Stimulated activated CD4-positive, alpha-beta T cell treated with anti-CD3 and anti-CD28 coated beads, Interleukin-12 subunit alpha, Interleukin-12 subunit beta, amount 100 ng/mL, for 4 hours (primary cell): ENCODE results near the gene TIMM17B.

Experiments used
- DNase-seq: peaks from one replicate; pipeline ENCODE4 v3.0.0-alpha.2; 2020

Gene TIMM17B

DNA sequence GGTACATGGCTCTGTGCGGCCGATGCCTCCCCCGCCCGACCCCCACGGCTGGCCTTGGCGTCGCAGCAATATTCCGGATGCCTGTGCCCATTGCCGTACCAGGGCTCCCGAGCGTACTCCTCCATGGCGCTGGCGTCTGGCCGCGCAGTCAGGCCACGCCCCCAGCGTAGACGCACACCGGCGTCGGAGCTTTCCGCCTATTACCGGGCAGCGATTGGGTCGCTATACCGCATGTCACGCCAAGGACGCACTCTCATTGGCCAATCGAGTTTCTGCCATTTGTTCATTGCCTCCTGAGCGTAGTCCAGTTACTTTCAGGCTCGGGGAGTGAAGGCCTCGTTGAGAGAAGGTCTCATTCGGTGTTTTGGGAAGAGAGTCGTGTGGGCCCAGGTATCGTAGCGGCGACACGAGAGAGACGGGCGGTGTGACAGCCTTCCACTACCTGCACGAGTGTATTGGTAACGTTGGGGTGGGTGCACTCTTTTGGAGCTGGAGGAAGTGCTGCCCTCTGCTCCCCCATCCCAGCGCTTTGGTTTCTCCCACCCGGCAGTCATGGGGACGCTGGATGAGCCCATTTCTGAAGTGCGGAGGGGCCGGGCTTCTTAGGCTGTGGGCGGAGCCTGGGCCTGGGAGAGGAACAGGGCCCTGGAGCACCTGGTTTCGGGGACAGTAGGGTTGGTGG is at the start of gene TIMM17B, which contains the start of gene PQBP1:
TIMM17B (minus strand) TSS at position 144 of the 682 bp plus-strand sequence; CDS start at position 125, 19 bp downstream.
PQBP1 (plus strand) TSS at position 306 of the 682 bp plus-strand sequence. CDS start 580 bp downstream, outside the sequence.
- peak; percentile 75 for DNase-seq

DNA sequence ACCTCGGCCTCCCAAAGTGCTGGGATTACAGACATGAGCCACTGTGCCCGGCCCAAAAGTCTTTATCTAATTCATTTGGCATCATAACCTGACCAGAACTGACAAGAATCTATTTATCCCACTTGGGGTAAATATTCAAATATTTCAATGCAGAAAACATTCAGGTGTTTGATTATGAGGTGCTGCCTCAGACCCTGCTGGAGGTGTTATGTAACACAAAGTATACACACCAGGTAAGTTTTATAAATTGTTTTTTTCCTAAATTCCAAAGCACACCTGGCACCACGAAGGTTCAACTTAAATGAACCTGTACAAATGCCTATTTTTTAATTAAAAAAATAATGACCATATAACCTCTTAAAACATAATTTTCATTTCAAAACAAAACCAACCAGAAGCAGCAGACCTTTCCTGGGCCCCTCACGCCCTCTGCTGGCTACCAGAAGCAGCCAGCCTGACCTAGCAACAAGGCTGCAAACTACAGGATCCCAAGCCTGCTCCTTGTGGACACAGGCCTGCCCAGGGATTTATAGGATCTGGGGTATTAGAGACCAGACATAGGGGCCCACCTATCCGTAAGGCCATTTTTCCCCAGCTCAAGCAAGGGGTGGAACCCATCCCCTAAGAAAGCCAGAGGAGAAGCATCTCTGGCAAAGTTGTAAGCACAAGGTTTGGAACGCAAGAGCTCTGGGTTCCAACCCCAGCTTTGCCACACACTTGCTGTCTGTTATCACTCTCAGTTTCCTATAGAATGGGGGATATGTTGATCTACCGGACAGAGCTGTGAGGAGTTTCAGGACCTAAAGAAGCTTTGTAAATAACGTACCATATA is 48.2 kb upstream of the TIMM17B start:
- DNase-seq = peak; percentile 35

- DNase-seq = no peak
Observed at GRCh38 chrX:48942895-48943294, 45.3 kb upstream of the TIMM17B start.

DNA sequence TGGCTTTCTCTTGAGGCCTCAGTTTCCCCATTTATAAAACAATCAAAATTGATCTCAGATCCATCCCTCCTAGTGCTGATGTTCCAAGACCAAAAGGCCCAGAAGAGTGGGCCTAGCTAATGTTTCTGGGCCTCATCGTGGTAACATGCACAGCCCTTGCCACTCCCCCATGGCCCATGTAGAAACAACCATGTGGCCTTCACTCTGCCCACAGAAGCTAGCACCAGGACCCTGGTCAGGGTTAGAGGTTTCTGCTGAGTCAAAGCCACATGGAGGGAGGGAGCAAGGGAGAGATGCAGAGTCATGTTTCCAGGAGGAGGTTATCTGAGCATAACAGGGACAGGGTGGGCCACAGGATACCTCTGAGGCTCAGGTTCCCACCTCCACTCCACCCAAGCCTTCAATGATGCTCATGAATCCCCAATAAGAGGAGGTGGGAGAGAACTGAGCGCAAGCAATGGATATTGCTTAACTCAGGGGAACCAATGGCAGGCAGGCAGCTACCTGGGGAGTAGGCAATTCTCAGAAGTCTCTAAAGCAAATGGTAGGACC is 42.9 kb upstream of the TIMM17B start:
- DNase-seq = no peak

GRCh38 chrX:48939524-48940228 is 42.1 kb upstream of the TIMM17B start:
- DNase-seq = no peak

GRCh38 chrX:48938721-48939425 is 41.3 kb upstream of the TIMM17B start:
- peak; percentile 50 for DNase-seq

DNA sequence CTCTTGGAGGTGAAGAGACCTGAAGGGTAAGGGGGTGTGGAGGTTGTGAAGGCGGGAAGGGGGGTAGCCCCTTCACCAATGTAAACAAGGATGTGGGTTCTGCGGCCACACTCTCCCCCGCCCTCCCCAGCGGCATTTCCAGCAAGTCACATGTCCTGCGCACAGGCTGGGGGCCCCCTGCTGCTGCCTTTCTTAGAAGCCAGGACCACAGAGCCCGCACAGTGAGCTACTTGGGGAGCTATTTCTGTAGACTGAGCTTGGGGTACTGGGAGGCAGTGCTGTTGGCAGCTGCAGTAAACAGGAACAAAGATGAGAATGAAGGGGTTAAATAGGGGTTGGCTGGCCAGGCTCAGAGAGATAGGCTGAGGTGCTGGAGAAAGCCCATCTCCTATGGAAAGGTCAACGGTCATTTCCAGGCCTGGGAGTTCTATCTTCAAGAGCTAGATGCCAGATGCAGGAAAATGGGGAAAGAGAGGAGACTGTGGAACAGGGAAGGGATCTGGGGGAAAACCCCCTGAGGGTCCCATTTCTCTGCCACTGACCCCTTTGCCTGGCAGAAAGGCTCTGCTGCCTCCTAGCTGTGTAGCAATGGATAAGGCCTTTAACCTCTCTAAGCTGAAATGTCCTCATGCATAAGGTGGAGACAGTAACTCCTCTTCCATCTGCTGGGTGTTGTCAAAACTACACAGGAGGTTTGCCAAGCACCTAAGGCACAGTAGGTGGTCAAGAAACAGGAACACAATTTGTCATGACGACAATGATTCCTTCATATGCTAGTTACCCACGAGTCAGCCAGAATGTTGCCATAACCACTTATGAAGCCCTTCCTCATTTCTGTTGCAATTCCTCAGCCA is 39.7 kb upstream of the TIMM17B start:
- peak; percentile 73 for DNase-seq

DNA sequence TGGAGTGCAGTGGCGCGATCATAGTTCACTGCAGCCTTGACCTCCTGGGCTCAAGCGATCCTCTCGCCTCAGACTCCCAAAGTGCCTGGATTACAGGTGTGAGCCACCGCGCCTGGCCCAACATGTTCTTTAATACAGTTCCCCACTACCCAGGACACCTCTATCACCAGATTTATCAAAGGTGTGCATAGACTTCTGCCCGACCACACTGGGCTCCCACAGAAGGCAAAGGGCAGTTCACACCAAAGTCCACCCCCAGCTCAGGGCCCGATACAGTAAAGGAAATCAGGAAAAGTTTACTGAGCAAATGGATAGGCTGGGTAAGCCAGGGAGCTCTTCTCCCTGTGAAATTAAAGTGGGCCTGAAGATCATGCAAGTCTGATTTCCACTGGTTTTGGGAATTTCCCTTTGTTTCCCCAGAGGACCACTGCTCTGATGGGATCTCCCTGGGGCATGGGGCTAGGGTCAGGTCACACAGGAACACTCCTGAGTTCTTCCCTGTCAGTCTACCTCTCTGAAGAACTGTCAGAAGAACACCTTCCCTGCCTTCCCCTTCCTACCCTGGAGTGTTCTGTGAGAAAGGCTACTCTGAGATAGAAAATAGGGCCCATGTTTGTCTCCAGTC is 39.0 kb upstream of the TIMM17B start:
- DNase-seq = no peak

GRCh38 chrX:48935301-48935670 is 37.7 kb upstream of the TIMM17B start:
- no peak for DNase-seq

DNA sequence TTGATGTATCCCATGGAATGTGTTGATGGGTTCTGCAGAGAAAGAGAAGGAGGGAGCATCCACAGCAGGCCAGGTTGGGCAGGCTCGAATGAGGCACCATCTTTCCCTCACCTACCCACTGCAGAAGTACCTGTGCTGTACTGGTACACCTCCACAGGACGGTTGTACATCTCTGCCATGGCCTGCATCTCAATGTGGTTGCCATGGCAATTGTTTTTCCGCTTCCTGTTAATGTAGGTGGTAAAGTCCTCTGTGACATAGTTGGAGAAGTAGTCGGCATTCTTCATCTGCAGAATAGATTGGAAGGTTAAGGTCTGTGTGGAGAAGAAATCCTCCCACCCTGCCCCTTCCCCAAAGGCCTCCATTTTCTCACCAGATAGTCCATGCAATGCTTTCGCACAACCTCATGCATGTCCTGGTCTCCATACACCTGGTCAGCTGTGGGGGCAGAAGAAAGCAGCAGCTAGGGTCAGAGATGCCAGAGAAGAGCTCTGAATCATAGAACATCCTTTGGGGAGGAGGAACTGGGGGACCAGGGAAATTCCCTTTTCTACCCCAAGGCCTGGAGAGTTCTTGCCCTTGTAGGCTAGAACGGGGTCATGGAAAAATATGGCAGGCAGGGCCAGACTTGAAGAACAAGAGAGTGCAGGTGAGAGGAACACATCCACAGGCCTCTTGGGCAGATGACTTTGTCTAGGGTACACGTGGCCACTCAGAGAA is 37.2 kb upstream of the TIMM17B start:
- DNase-seq = no peak

GRCh38 chrX:48933757-48934156 is 36.2 kb upstream of the TIMM17B start:
- DNase-seq = no peak

- no peak for DNase-seq
Observed at GRCh38 chrX:48927736-48928382, 30.3 kb upstream of the TIMM17B start.

DNA sequence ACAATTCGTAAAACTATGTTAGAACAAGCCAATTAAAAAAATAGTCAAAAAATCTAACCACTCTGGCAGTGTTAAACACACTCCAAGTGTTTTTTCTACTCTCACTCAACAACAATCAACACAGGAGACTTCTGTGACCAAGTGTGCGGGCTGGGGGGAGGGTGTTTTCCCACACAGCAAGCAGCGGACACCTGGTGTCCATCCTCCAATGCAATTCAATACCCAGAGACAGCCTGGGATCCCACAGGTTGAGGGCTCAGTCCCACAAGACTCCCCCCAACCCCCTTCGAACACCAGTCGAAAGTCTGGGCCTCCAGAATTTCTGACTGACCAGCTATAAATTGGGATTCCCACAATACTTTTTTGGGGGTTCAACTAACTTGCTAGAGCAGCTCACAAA is 29.6 kb upstream of the TIMM17B start:
- no peak for DNase-seq

GRCh38 chrX:48924270-48924669 is 26.7 kb upstream of the TIMM17B start:
- no peak for DNase-seq

DNA sequence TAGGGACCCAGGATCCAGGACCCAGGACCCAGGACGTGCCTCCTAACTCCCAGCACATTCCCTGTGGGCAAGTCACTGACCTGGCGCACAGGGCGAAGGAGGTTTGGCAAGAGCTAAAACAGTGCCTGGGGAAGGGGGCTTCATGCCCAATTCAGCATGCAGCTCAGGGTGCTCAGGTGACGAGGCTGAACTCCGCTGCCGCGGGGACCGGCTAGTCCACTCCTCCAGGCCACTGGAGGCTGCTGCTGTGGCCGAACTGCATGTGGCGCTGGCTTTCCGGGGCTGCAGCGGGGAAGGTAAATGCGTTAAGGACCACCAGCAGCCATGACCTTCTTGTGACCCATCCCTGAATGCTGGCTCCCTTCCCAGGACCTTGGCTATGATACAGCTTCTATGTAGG is 26.2 kb upstream of the TIMM17B start:
- DNase-seq = no peak

GRCh38 chrX:48920718-48921104 is 23.1 kb upstream of the TIMM17B start:
- DNase-seq = no peak

DNA sequence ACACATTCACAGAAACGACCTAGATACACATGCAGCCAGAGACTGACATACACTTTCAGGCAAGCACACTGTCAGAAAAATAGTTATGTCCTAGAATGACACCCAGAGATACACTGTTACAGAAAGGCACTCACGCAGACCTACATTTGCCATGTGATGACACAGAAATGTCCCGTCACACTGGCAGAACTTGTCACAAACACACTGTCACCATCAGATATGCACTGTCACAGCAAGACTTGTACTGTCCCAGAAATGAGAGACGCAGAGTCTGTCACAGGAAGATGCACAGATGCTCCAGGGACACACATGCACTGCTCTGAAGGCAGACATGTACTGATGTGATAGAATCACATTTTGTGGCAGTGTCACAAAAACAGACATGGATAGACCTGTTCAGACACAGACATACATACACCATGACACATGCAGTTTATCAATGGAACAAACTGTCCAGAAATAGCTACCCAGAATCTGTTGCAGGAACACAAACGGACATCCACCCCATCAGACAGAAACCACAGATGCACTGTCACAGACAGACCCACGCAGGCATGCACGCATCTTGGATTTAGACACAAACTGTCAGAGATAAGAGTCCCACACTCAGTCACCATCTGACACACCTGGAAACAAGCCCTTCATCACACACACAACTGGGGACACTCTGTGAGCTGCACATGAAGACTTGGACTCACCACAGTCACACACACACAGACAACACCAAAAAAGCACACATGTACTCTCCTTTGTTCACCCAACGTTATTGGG is 22.6 kb upstream of the TIMM17B start:
- no peak for DNase-seq

- DNase-seq = no peak
Observed at GRCh38 chrX:48919360-48919841, 21.8 kb upstream of the TIMM17B start.
